ENCODE data around the gene SELENOV.

GRCh38 chr19:39524495-39524894, 9.6 kb downstream of the SELENOV start:
- TF ChIP-seq CTCF (IDR thresholded peaks at IDR 0.05) (no peak), POLR2A (IDR thresholded peaks at IDR 0.05) (no peak)
